GM18519 (cell line): ENCODE data around the gene PLXNC1.

Experiments
- ATAC-seq: cut with Tn5 transposase; IDR thresholded peaks from one replicate; pipeline ENCODE4 v1.9.1; 2021; ENCODE audit warnings: mild to moderate bottlenecking, moderate library complexity; ENCODE audit not compliant: unreplicated experiment, low FRiP score

Gene PLXNC1

GRCh38 chr12:94147991-94148738, at the start of gene PLXNC1:
Gene PLXNC1 (plus strand): TSS chr12:94148577. CDS start chr12:94148972, 395 bp downstream.
- peak; percentile 27 for ATAC-seq

GRCh38 chr12:94099191-94099590, 49.2 kb upstream of the PLXNC1 start:
- ATAC-seq, result no peak

GRCh38 chr12:94099632-94100031, 48.7 kb upstream of the PLXNC1 start:
- ATAC-seq, result no peak

- no peak for ATAC-seq
Measured at GRCh38 chr12:94100211-94100627, 48.2 kb upstream of the PLXNC1 start.

- ATAC-seq, result no peak
Measured at GRCh38 chr12:94100990-94101737, 47.2 kb upstream of the PLXNC1 start.

- ATAC-seq, result peak; percentile 78
Measured at GRCh38 chr12:94101738-94102660, 46.4 kb upstream of the PLXNC1 start.

GRCh38 chr12:94103986-94104385, 44.4 kb upstream of the PLXNC1 start:
- no peak for ATAC-seq

GRCh38 chr12:94107910-94108309, 40.5 kb upstream of the PLXNC1 start:
- ATAC-seq, result no peak

- ATAC-seq, result no peak
Measured at GRCh38 chr12:94109160-94109559, 39.2 kb upstream of the PLXNC1 start.

- no peak for ATAC-seq
Measured at GRCh38 chr12:94110258-94110657, 38.1 kb upstream of the PLXNC1 start.

GRCh38 chr12:94111302-94111701, 37.1 kb upstream of the PLXNC1 start:
- ATAC-seq, result no peak

- no peak for ATAC-seq
Measured at GRCh38 chr12:94112121-94112520, 36.3 kb upstream of the PLXNC1 start.

- no peak for ATAC-seq
Measured at GRCh38 chr12:94114166-94114565, 34.2 kb upstream of the PLXNC1 start.

- ATAC-seq, result no peak
Measured at GRCh38 chr12:94116191-94116590, 32.2 kb upstream of the PLXNC1 start.

- no peak for ATAC-seq
Measured at GRCh38 chr12:94121886-94122285, 26.5 kb upstream of the PLXNC1 start.

GRCh38 chr12:94122591-94122990, 25.8 kb upstream of the PLXNC1 start:
- ATAC-seq, result no peak

- ATAC-seq, result no peak
Measured at GRCh38 chr12:94123127-94123526, 25.2 kb upstream of the PLXNC1 start.

GRCh38 chr12:94126067-94126466, 22.3 kb upstream of the PLXNC1 start:
- ATAC-seq, result no peak

- no peak for ATAC-seq
Measured at GRCh38 chr12:94127239-94128131, 20.9 kb upstream of the PLXNC1 start.

- ATAC-seq, result no peak
Measured at GRCh38 chr12:94128280-94128679, 20.1 kb upstream of the PLXNC1 start.
